GM12878 (cell line): ENCODE results near the gene ZYG11A. TPM values are rescaled to one million over a fixed set of nuclear protein-coding genes. Genes with fewer than 3 reads are reported as not detected.

Source experiments
- ATAC-seq: fragments of 200-7000 bp; cut with Tn5 transposase; 3 replicates; pipeline ENCODE4 v1.9.1; 2020; ENCODE audit warnings: mild to moderate bottlenecking, moderate library complexity
- BruUV-seq: library from RNA; stranded (reverse); fragments of 400-500 nt; replicated peaks from 2 replicates; lab custom pipeline; 2021; lab: Mats Ljungman, UMichigan
- CTCF ChIA-PET: fragments of 300-600 bp; sonication (Branson Sonifier 250); formaldehyde crosslinking; extraction: SDS; loops from one replicate; lab custom pipeline; 2021; ENCODE audit warnings: inconsistent platforms; lab: Yijun Ruan, JAX
- POLR2A ChIA-PET: fragments of 350-600 bp; formaldehyde crosslinking; extraction: SDS; loops from one replicate; lab custom pipeline; 2021; ENCODE audit warnings: inconsistent platforms; lab: Charles Lee
- RAD21 ChIA-PET: fragments of 300-600 bp; sonication (Branson Sonifier 250); formaldehyde crosslinking; loops from one replicate; lab custom pipeline; 2023; ENCODE audit warnings: antibody characterized with exemption; ENCODE audit not compliant: unreplicated experiment; lab: Charles Lee
- SMC1A ChIA-PET: fragments of 300-600 bp; sonication (Branson Sonifier 250); formaldehyde crosslinking; loops from one replicate; lab custom pipeline; 2023; ENCODE audit not compliant: unreplicated experiment, uncharacterized antibody; lab: Charles Lee
- DNase-seq: peaks from one replicate; pipeline ENCODE4 v3.0.0-alpha.2; 2011; ENCODE audit warnings: low read depth, low spot score
- FAIRE-seq: peaks from 3 replicates; lab custom pipeline; 2011; peaks lifted over from hg19 to GRCh38; lab: Jason Lieb, UNC
- H2AFZ ChIP-seq: 2 replicates; pipeline ENCODE4 v1.6.0; 2011; ENCODE audit warnings: low read depth, low read length, control low read depth; ENCODE audit not compliant: control insufficient read depth
- H3K27ac ChIP-seq: 2 replicates; pipeline ENCODE4 v1.5.1; 2011; ENCODE audit warnings: control low read depth; ENCODE audit not compliant: control insufficient read depth, insufficient read depth
- H3K27me3 ChIP-seq, 2 experiments: replicated peaks in 1 of 2; 2 replicates each; pipeline versions ENCODE4 v1.6.0 to v1.6.1; 2011; ENCODE audit warnings: low read length in 1 of 2; ENCODE audit not compliant: control insufficient read depth in 2 of 2, insufficient read depth in 2 of 2
- H3K36me3 ChIP-seq, 2 experiments: 2 replicates each; pipeline ENCODE4 v1.5.1; 2011; ENCODE audit warnings: low read length in 1 of 2; ENCODE audit not compliant: control insufficient read depth in 2 of 2, insufficient read depth in 2 of 2
- H3K4me1 ChIP-seq: 2 replicates; pipeline ENCODE4 v1.6.1; 2011; ENCODE audit warnings: mild to moderate bottlenecking, low read length, moderate library complexity, mixed read lengths; ENCODE audit not compliant: control insufficient read depth, insufficient read depth
- H3K4me2 ChIP-seq: 2 replicates; pipeline ENCODE4 v1.6.0; 2011; ENCODE audit warnings: control low read depth; ENCODE audit not compliant: control insufficient read depth, insufficient read depth
- H3K4me3 ChIP-seq: fragments of 200-600 bp; sonication (generic); 2 replicates; pipeline ENCODE4 v1.5.1; 2016
- H3K79me2 ChIP-seq: 2 replicates; pipeline ENCODE4 v1.6.0; 2011; ENCODE audit warnings: low read length; ENCODE audit not compliant: control insufficient read depth, insufficient read depth
- H3K9ac ChIP-seq: 2 replicates; pipeline ENCODE4 v1.8.0; 2011; ENCODE audit warnings: low read length, control low read depth, mixed read lengths; ENCODE audit not compliant: control insufficient read depth, insufficient read depth
- H3K9me3 ChIP-seq: replicated peaks from 3 replicates; pipeline ENCODE4 v1.5.1; 2011; ENCODE audit warnings: mild to moderate bottlenecking, low read length; ENCODE audit not compliant: control insufficient read depth, insufficient read depth
- H4K20me1 ChIP-seq: 2 replicates; pipeline ENCODE4 v1.6.0; 2011; ENCODE audit not compliant: control insufficient read depth, insufficient read depth
- CEBPZ ChIP-seq: fragments of 150-350 bp; IDR thresholded peaks from 2 replicates; pipeline ENCODE4 v1.6.1; 2016; ENCODE audit warnings: low read depth, low read length
- MYB ChIP-seq: fragments of 150-350 bp; IDR thresholded peaks from 2 replicates; pipeline ENCODE4 v1.6.1; 2014; ENCODE audit warnings: mild to moderate bottlenecking, low read depth, low read length, borderline replicate concordance
- PAX5 ChIP-seq: IDR thresholded peaks from 2 replicates; pipeline ENCODE4 v1.6.1; 2011; ENCODE audit warnings: low read depth, low read length, borderline replicate concordance
- POLR2A ChIP-seq: IDR thresholded peaks from 2 replicates; pipeline ENCODE4 v1.6.1; 2011; ENCODE audit warnings: low read depth, mild to moderate bottlenecking, low read length
- TARDBP ChIP-seq: IDR thresholded peaks from 2 replicates; pipeline ENCODE4 v1.6.1; 2016; ENCODE audit warnings: borderline replicate concordance
- TBL1XR1 ChIP-seq: IDR thresholded peaks from 2 replicates; pipeline ENCODE4 v1.6.1; 2012; ENCODE audit warnings: low read depth, low read length, improper control_type of control experiment
- WGBS: methylation state at CpG from one replicate; pipeline ENCODE4 v1.1.6; 2016; ENCODE audit warnings: low lambda C conversion rate; ENCODE audit not compliant: insufficient replicate concordance, insufficient coverage; ENCODE audit errors: missing lambda C conversion rate; 5-methylcytosine and 5-hydroxymethylcytosine counted together
- in situ Hi-C: fragments of 300-500 bp; cut with MboI; formaldehyde crosslinking; loops from 9 replicates; pipeline ENCODE4 v1.14.3; 2018; ENCODE audit warnings: mixed read lengths
- intact Hi-C: fragments of 100-400 bp; cut with micrococcal nuclease; formaldehyde crosslinking; loops from one replicate; pipeline ENCODE4 v1.14.2; 2022; ENCODE audit not compliant: unreplicated experiment
- polyA plus RNA-seq, 11 experiments: library from polyadenylated mRNA; depleted of rRNA in 4 of 11; unstranded in 6 of 11; stranded (reverse) in 5 of 11; fragments of >200 nt; fragmentation: Nextera tagmentation in 4 of 11; fragmentation: Illumina TruSeq in 1 of 11; extraction: Ambion mirVana in 4 of 11; extraction: Trizol in 1 of 11; gene quantifications; 1 replicate in 1 of 11; 2 replicates in 10 of 11; pipeline versions ENCODE4 v1.2.1 to v1.2.3, GENCODE V29; 2011 to 2016; ENCODE audit warnings: inconsistent platforms in 2 of 11, missing spikeins in 2 of 11, low read depth in 1 of 11
- total RNA-seq, 4 experiments: library from RNA; depleted of rRNA in 3 of 4; stranded (reverse); fragments of >200 nt in 3 of 4; fragmentation: Illumina TruSeq in 1 of 4; extraction: Trizol in 1 of 4; gene quantifications; 2 replicates each; pipeline versions ENCODE4 v1.2.1 to v1.2.3, GENCODE V29; 2013 to 2021
- TF ChIP-seq, protein P1 (sequence below): IDR thresholded peaks from 2 replicates; pipeline ENCODE4 v1.6.1; 2012; ENCODE audit warnings: low read depth, low read length, improper control_type of control experiment

The ZYG11A gene
- total and polyA plus RNA-seq, 10 of the 15 experiments (the other 5 are each of a cell fraction or from before 2014, with no cell fraction given), result 0.22 to 6.4 (median 0.68) TPM

DNA sequence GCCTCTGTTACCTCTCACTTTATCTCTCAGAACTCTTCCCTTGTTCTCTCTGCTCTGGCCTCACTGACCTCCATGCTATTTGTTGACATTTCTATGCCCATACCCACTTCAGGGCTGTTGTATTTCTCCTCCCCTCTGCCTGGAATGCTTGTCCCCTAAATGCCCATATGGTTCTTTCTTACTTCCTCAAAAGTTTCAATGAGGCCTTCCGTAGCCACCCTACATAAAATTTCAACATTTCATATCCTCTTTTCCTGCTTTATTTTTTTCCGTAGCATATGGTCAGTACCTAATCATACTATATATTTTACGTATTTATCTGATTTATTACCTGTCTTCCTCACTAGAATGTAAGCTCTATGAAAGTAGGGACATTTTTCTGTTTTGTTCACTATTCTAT lies 47.1 kb upstream of the ZYG11A start:
- WGBS, result 96% methylated on average over 3 of the region's 3 CpGs
- no peak for TF ChIP-seq TBL1XR1
- ChIA-PET CTCF (interaction anchor here (1.0 kb wide), 1 partner anchor 109 kb away, joined by 3 read pairs; no protein-coding TSS in a partner anchor), POLR2A (no interaction called here), SMC1A (no interaction called here), RAD21 (no interaction called here)
- no peak overlapping the region for H3K4me3 ChIP-seq
- in situ Hi-C loops, result no loop called here
- H3K27me3 ChIP-seq, result no peaks in the 10 kb centered on the region
- no peaks in the 10 kb centered on the region for H4K20me1 ChIP-seq
- FAIRE-seq (no peak), DNase-seq (no peak), ATAC-seq (no peak)
- no TSS peak for BruUV-seq
- H3K4me1 ChIP-seq, result no peaks in the 10 kb centered on the region
- no peak overlapping the region for H3K9ac ChIP-seq
- H3K79me2 ChIP-seq, result no peaks in the 10 kb centered on the region
- H3K9me3 ChIP-seq, result no peaks in the 10 kb centered on the region
- no peak overlapping the region for H3K27ac ChIP-seq
- intact Hi-C loops, result no loop called here
- H2AFZ ChIP-seq, result no peak overlapping the region
- no peak overlapping the region for H3K4me2 ChIP-seq
- H3K36me3 ChIP-seq, result no peaks in the 10 kb centered on the region; a peak in 1 of 4 replicates

- Histone ChIP-seq H3K9me3 (no peaks in the 10 kb centered on the region), H3K4me1 (no peaks in the 10 kb centered on the region), H4K20me1 (no peaks in the 10 kb centered on the region), H3K4me3 (no peak overlapping the region), H2AFZ (no peak overlapping the region), H3K27ac (no peak overlapping the region), H3K27me3 (no peaks in the 10 kb centered on the region), H3K9ac (no peak overlapping the region), H3K4me2 (no peak overlapping the region), H3K79me2 (no peaks in the 10 kb centered on the region), H3K36me3 (no peaks in the 10 kb centered on the region)
- SMC1A ChIA-PET, result no interaction called here
- no TSS peak for BruUV-seq
- no peak for FAIRE-seq
- no peak for ATAC-seq
- WGBS, result 95% methylated on average over 3 of the region's 3 CpGs
- POLR2A ChIA-PET, result no interaction called here
- no peak for DNase-seq
- CTCF ChIA-PET, result interaction anchor here (0.6 kb wide), 1 partner anchor 25 kb away, joined by 3 read pairs; no protein-coding TSS in a partner anchor
- in situ Hi-C loops (no loop called here), intact Hi-C loops (no loop called here)
- RAD21 ChIA-PET, result no interaction called here
- TF ChIP-seq PAX5, result no peak
- no peak for TF ChIP-seq CEBPZ
- TF ChIP-seq MYB, result no peak
- TF ChIP-seq POLR2A, result no peak
- TF ChIP-seq TARDBP, result no peak
- TF ChIP-seq, protein P1, sequence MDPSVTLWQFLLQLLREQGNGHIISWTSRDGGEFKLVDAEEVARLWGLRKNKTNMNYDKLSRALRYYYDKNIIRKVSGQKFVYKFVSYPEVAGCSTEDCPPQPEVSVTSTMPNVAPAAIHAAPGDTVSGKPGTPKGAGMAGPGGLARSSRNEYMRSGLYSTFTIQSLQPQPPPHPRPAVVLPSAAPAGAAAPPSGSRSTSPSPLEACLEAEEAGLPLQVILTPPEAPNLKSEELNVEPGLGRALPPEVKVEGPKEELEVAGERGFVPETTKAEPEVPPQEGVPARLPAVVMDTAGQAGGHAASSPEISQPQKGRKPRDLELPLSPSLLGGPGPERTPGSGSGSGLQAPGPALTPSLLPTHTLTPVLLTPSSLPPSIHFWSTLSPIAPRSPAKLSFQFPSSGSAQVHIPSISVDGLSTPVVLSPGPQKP, result no peak
Measured at GRCh38 chr1:52798331-52798730, 44.2 kb upstream of the ZYG11A start.
